ENCODE data around the gene ZNF318.

DNA sequence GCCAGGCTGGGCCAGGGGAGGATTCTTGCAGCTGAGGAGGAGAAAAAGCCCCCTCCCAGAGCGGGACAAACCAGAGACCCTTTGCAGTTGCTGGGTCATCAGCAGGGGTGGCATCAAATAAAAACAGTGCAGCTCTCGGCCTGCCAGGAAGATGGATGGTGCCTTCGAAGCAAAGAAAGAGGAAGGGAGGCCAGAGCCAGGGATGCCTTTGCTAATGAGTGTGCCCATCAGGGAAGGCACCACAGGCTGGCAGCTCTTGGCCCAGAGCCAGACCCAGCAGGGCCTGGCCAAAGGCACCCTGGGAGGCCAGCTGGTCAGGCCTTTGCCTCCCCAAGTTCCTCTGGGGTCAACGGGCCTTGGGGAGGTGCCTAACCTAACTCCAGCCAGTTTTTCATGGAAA is 26.3 kb upstream of the ZNF318 start:
- TF ChIP-seq POLR2A (IDR thresholded peaks at IDR 0.05): no peak
- TF ChIP-seq, protein P1, sequence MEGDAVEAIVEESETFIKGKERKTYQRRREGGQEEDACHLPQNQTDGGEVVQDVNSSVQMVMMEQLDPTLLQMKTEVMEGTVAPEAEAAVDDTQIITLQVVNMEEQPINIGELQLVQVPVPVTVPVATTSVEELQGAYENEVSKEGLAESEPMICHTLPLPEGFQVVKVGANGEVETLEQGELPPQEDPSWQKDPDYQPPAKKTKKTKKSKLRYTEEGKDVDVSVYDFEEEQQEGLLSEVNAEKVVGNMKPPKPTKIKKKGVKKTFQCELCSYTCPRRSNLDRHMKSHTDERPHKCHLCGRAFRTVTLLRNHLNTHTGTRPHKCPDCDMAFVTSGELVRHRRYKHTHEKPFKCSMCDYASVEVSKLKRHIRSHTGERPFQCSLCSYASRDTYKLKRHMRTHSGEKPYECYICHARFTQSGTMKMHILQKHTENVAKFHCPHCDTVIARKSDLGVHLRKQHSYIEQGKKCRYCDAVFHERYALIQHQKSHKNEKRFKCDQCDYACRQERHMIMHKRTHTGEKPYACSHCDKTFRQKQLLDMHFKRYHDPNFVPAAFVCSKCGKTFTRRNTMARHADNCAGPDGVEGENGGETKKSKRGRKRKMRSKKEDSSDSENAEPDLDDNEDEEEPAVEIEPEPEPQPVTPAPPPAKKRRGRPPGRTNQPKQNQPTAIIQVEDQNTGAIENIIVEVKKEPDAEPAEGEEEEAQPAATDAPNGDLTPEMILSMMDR (IDR thresholded peaks at IDR 0.05): no peak

Data from heart left ventricle (tissue), 13 donors.